ENCODE results near the gene PPP1R10.

- TF ChIP-seq CTCF (conservative IDR thresholded peaks at IDR 0.05; ENCODE audit: low read depth, low read length) (no peak), EZH2 (IDR thresholded peaks at IDR 0.05; ENCODE audit: low read length, unreplicated experiment) (no peak), EZH2phosphoT487 (IDR thresholded peaks at IDR 0.05; ENCODE audit: borderline replicate concordance, low read length) (no peak)
These were observed 8.5 kb upstream of the PPP1R10 start for GRCh38 chr6:30625511-30625910.
